H1 (cell line): ENCODE results near the gene ADGRG1. TPM values are rescaled to one million over a fixed set of nuclear protein-coding genes. Genes with fewer than 3 reads are reported as not detected.

ENCODE experiments used
- BCL11A ChIP-seq, 2 experiments: IDR thresholded peaks; one replicate each; pipeline ENCODE4 v1.6.1; 2011; ENCODE audit warnings: low read depth in 2 of 2, low read length in 2 of 2, mild to moderate bottlenecking in 2 of 2
- EGR1 ChIP-seq: IDR thresholded peaks from 2 replicates; pipeline ENCODE4 v1.6.1; 2011; ENCODE audit warnings: low read depth, low read length, borderline replicate concordance
- SP2 ChIP-seq: IDR thresholded peaks from 2 replicates; pipeline ENCODE4 v1.6.1; 2012; ENCODE audit warnings: mild to moderate bottlenecking, low read length, inconsistent platforms
- polyA plus RNA-seq, 7 experiments: library from polyadenylated mRNA; depleted of rRNA in 3 of 7; stranded (reverse) in 5 of 7; unstranded in 2 of 7; fragments of >200 nt in 5 of 7; fragments of 200-250 nt in 2 of 7; gene quantifications; 1 replicate in 5 of 7; 2 replicates in 1 of 7; 4 replicates in 1 of 7; pipeline versions ENCODE4 v1.2.1 to v1.2.3, GENCODE V29; 2011 to 2013; ENCODE audit warnings: missing spikeins in 2 of 7, mixed read lengths in 2 of 7
- total RNA-seq: library from RNA; stranded (reverse); fragmentation: NEBNext Ultra II Directional; extraction: Animal tissue kit (Norgen Biotek cat#: 25700); gene quantifications from 2 replicates; pipeline ENCODE4 v1.2.1, GENCODE V29; 2021

The ADGRG1 gene
- total and polyA plus RNA-seq, 2 of the 8 experiments (the other 6 are each of a cell fraction or from before 2014, with no cell fraction given), result 1.3 to 2.6 TPM

GRCh38 chr16:57663917-57664661 is 35.7 kb downstream of the ADGRG1 start (continued):
- TF ChIP-seq EGR1 (no peak), SP2 (no peak), BCL11A (IDR thresholded peaks at IDR 0.05; ENCODE audit: low read depth in 2 of 2, low read length in 2 of 2) (no peak)
